ENCODE results near the gene PCTP.

DNA sequence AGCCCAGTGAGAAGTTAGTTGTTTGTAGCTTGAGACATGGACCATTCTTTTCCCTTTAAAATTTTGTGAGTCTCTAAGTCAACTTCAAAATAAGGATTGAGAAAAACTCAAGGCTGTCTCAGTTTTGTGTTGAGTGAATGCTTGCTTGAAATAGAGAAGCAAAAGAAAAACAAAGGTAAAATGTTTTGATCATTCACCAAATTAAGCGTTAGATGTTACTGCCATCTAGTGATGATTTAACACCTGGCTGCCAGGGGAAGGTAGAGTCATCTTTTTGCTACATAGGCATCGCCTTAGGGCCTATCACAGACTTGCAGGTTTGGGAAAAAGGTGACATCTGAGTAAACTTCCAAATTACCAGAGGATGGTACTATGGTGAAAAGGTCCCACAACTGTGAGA, 74.4 kb downstream of the PCTP start:
- TF ChIP-seq, protein P1, sequence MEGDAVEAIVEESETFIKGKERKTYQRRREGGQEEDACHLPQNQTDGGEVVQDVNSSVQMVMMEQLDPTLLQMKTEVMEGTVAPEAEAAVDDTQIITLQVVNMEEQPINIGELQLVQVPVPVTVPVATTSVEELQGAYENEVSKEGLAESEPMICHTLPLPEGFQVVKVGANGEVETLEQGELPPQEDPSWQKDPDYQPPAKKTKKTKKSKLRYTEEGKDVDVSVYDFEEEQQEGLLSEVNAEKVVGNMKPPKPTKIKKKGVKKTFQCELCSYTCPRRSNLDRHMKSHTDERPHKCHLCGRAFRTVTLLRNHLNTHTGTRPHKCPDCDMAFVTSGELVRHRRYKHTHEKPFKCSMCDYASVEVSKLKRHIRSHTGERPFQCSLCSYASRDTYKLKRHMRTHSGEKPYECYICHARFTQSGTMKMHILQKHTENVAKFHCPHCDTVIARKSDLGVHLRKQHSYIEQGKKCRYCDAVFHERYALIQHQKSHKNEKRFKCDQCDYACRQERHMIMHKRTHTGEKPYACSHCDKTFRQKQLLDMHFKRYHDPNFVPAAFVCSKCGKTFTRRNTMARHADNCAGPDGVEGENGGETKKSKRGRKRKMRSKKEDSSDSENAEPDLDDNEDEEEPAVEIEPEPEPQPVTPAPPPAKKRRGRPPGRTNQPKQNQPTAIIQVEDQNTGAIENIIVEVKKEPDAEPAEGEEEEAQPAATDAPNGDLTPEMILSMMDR (IDR thresholded peaks at IDR 0.05) = no peak
- TF ChIP-seq POLR2AphosphoS5 (IDR thresholded peaks at IDR 0.05) = no peak
